ENCODE measurements around the gene PRRC2C. TPM values are rescaled to one million over a fixed set of nuclear protein-coding genes. Genes with fewer than 3 reads are reported as not detected.

Gene PRRC2C
- total RNA-seq, 1 donor from 2014 or later, result 86.4 TPM

DNA sequence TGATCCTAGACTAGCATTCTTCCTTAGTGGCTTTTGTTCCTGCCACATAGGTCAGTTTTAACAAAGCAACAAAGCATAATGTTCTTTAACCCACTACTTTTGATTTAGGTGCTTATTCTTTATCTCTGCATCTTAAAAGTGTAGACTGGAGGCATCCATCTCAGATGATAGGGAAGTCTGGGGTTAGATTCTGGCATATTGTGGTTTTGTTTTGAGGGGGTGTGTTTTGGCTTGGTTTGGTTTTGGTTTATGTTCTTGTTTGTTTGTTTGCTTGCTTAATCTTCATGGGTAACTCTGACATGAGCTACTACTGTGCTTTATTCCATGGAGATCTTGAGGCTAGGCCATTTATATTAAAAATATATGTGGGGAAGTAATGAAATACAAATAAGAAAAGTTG lies 96.4 kb downstream of the PRRC2C start:
- no peak for DNase-seq (ENCODE audit: extremely low spot score in 2 of 2)
- H3K9me3 ChIP-seq, result no peaks in the 10 kb centered on the region
- intact Hi-C loops (cut with DNase I), result no loop called here
- no peaks in the 10 kb centered on the region for H3K27me3 ChIP-seq
- H3K4me3 ChIP-seq, result no peak overlapping the region
- no peak overlapping the region for H3K27ac ChIP-seq
- H3K4me1 ChIP-seq, result no peaks in the 10 kb centered on the region
- TF ChIP-seq, protein P1, sequence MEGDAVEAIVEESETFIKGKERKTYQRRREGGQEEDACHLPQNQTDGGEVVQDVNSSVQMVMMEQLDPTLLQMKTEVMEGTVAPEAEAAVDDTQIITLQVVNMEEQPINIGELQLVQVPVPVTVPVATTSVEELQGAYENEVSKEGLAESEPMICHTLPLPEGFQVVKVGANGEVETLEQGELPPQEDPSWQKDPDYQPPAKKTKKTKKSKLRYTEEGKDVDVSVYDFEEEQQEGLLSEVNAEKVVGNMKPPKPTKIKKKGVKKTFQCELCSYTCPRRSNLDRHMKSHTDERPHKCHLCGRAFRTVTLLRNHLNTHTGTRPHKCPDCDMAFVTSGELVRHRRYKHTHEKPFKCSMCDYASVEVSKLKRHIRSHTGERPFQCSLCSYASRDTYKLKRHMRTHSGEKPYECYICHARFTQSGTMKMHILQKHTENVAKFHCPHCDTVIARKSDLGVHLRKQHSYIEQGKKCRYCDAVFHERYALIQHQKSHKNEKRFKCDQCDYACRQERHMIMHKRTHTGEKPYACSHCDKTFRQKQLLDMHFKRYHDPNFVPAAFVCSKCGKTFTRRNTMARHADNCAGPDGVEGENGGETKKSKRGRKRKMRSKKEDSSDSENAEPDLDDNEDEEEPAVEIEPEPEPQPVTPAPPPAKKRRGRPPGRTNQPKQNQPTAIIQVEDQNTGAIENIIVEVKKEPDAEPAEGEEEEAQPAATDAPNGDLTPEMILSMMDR (IDR thresholded peaks at IDR 0.05), result no peak
- TF ChIP-seq POLR2A (IDR thresholded peaks at IDR 0.05) (no peak), POLR2AphosphoS5 (IDR thresholded peaks at IDR 0.05; ENCODE audit: insufficient read depth in 1 of 2, low read depth in 1 of 2) (no peak)
- peaks cover 0 to 72% of the 10 kb centered on the region in 2 donors for H3K36me3 ChIP-seq

DNA sequence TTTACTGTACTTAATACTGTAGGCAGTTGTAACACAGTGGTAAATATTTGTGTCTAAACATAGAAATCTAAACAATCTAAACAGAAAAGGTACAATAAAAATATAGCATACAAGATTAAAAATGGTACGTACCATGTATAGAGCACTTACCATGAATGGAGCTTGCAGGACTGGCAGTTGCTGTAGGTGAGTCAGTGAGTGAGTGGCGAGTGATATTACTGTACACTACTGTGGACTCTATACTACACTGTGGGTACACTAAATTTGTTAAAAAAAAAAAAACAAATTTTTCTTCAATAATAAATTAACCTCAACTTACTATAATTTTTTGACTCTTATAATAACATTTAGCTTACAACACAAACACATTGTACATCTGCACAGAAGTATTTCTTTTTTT lies 97.3 kb downstream of the PRRC2C start:
- intact Hi-C loops (cut with DNase I), result no loop called here
- TF ChIP-seq, protein P1 (IDR thresholded peaks at IDR 0.05), result no peak
- TF ChIP-seq POLR2A (IDR thresholded peaks at IDR 0.05) (no peak), POLR2AphosphoS5 (IDR thresholded peaks at IDR 0.05; ENCODE audit: insufficient read depth in 1 of 2, low read depth in 1 of 2) (no peak)
- DNase-seq (ENCODE audit: extremely low spot score in 2 of 2), result no peak
- Histone ChIP-seq H3K36me3 (peaks cover 0 to 72% of the 10 kb centered on the region in 2 donors), H3K27ac (no peak overlapping the region), H3K4me3 (no peak overlapping the region), H3K27me3 (no peaks in the 10 kb centered on the region), H3K9me3 (no peaks in the 10 kb centered on the region), H3K4me1 (no peaks in the 10 kb centered on the region)

DNA sequence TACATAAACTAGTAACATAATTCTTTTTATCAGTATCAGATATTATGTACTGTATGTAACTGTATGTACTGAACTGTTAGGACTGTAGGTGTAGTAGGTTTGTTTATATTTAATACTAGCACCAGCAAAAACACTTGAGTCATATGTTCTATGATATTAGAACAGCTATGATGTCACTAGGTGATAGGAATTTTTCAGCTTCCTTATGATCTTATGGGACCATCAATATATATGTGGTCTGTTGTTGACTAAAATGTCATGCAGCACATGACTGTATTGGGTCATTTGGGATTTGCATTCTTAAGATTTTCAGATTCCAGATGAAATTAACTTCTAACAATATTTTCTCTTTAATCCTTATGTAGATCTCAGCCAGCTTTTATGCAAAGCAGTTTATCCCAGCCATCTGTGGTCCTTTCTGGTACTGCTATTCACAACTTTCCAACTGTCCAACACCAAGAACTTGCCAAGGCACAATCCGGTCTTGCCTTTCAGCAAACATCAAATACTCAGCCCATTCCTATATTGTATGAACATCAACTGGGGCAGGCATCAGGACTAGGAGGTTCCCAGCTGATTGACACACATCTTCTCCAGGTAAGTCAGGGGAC lies 98.4 kb downstream of the PRRC2C start:
- Histone ChIP-seq H3K36me3 (peaks cover 0 to 72% of the 10 kb centered on the region in 2 donors), H3K4me1 (no peaks in the 10 kb centered on the region), H3K4me3 (no peak overlapping the region), H3K9me3 (no peaks in the 10 kb centered on the region), H3K27ac (no peak overlapping the region), H3K27me3 (no peaks in the 10 kb centered on the region)
- no peak for DNase-seq (ENCODE audit: extremely low spot score in 2 of 2)
- intact Hi-C loops (cut with DNase I), result no loop called here
- TF ChIP-seq POLR2AphosphoS5 (IDR thresholded peaks at IDR 0.05; ENCODE audit: insufficient read depth in 1 of 2, low read depth in 1 of 2) (no peak), POLR2A (IDR thresholded peaks at IDR 0.05) (no peak)
- TF ChIP-seq, protein P1 (IDR thresholded peaks at IDR 0.05), result no peak

DNA sequence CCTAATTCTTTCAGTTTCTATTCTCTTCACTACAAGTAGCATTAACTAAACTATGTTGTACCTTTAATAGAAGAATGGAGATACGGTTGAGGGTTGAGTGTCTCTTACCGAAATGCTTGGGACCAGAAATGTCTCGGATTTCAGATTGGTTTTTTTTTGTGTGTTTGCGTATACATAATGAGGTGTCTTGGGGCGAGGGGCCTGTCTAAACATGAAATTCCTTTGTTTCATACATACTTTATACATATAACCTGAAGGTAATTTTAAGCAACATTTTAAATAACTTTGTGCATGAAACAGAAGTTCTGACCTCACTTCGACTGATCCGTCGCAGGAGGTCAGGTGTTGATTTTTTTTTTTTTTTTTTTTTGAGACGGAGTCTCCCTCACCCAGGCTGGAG lies 100.4 kb downstream of the PRRC2C start:
- no peak overlapping the region for H3K27ac ChIP-seq
- TF ChIP-seq POLR2A (IDR thresholded peaks at IDR 0.05), result no peak
- TF ChIP-seq, protein P1 (IDR thresholded peaks at IDR 0.05), result no peak
- TF ChIP-seq POLR2AphosphoS5 (IDR thresholded peaks at IDR 0.05; ENCODE audit: insufficient read depth in 1 of 2, low read depth in 1 of 2), result no peak
- intact Hi-C loops (cut with DNase I), result no loop called here
- no peaks in the 10 kb centered on the region for H3K4me1 ChIP-seq
- H3K27me3 ChIP-seq, result no peaks in the 10 kb centered on the region
- no peak overlapping the region for H3K4me3 ChIP-seq
- no peaks in the 10 kb centered on the region for H3K9me3 ChIP-seq
- peaks cover 0 to 78% of the 10 kb centered on the region in 2 donors for H3K36me3 ChIP-seq
- DNase-seq (ENCODE audit: extremely low spot score in 2 of 2), result no peak

DNA sequence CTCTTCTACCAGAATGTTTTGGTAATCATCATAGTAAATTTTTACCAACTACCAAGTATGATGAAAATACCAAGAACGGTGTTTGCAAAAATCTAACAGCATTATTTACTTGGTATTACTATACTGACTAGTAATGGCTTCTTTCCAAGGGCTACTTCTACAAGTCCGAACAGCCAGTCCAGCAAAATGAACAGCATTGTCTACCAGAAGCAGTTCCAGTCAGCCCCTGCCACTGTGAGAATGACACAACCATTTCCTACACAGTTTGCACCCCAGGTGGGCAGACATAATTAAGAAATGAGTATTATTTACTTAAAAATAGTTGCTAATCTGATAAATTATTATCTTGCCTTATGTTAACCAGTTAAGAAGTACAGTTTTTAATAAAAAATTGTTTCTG lies 102.9 kb downstream of the PRRC2C start:
- Histone ChIP-seq H3K36me3 (peaks cover 0 to 91% of the 10 kb centered on the region in 2 donors), H3K9me3 (no peaks in the 10 kb centered on the region), H3K27me3 (no peaks in the 10 kb centered on the region), H3K4me1 (no peaks in the 10 kb centered on the region), H3K27ac (no peak overlapping the region), H3K4me3 (no peak overlapping the region)
- intact Hi-C loops (cut with DNase I), result no loop called here
- no peak for DNase-seq (ENCODE audit: extremely low spot score in 2 of 2)
- TF ChIP-seq, protein P1 (IDR thresholded peaks at IDR 0.05), result no peak
- TF ChIP-seq POLR2AphosphoS5 (IDR thresholded peaks at IDR 0.05; ENCODE audit: insufficient read depth in 1 of 2, low read depth in 1 of 2) (no peak), POLR2A (IDR thresholded peaks at IDR 0.05) (no peak)

All from vagina (tissue), 2 donors.